Hepatocyte (in vitro differentiated cells): ENCODE measurements around the gene SYT9. TPM values are rescaled to one million over a fixed set of nuclear protein-coding genes. Genes with fewer than 3 reads are reported as not detected.

Experiments used
- DNase-seq: peaks from one replicate; pipeline ENCODE4 v3.0.0-alpha.2; 2016; ENCODE audit warnings: low spot score
- H2AFZ ChIP-seq: fragments of 200-600 bp; sonication (generic); 2 replicates; pipeline ENCODE4 v1.6.0; 2016; ENCODE audit warnings: antibody characterized with exemption, mild to moderate bottlenecking
- H3K27ac ChIP-seq: fragments of 200-600 bp; sonication (generic); 2 replicates; pipeline ENCODE4 v1.5.1; 2016; ENCODE audit warnings: mild to moderate bottlenecking
- H3K27me3 ChIP-seq: fragments of 200-600 bp; sonication (generic); 2 replicates; pipeline ENCODE4 v1.6.1; 2016
- H3K36me3 ChIP-seq: fragments of 200-600 bp; sonication (generic); replicated peaks from 2 replicates; pipeline ENCODE4 v1.5.1; 2016; ENCODE audit warnings: low read depth; ENCODE audit not compliant: insufficient read depth
- H3K4me1 ChIP-seq: fragments of 200-600 bp; sonication (generic); 2 replicates; pipeline ENCODE4 v1.5.1; 2016; ENCODE audit warnings: mild to moderate bottlenecking, moderate library complexity; ENCODE audit not compliant: insufficient read depth
- H3K4me2 ChIP-seq: fragments of 200-600 bp; sonication (generic); 2 replicates; pipeline ENCODE4 v1.6.0; 2016
- H3K4me3 ChIP-seq: fragments of 200-600 bp; sonication (generic); 2 replicates; pipeline ENCODE4 v1.5.1; 2016; ENCODE audit warnings: mild to moderate bottlenecking
- H3K79me2 ChIP-seq: fragments of 200-600 bp; sonication (generic); 2 replicates; pipeline ENCODE4 v1.6.0; 2017; ENCODE audit warnings: mild to moderate bottlenecking
- H3K9me2 ChIP-seq: fragments of 200-600 bp; sonication (generic); replicated peaks from 2 replicates; pipeline ENCODE4 v1.6.0; 2017; ENCODE audit warnings: mild to moderate bottlenecking; ENCODE audit not compliant: insufficient read depth
- H3K9me3 ChIP-seq: fragments of 200-600 bp; sonication (generic); 2 replicates; pipeline ENCODE4 v1.5.1; 2016; ENCODE audit warnings: low read depth, mild to moderate bottlenecking
- H4K20me1 ChIP-seq: fragments of 200-600 bp; sonication (generic); 2 replicates; pipeline ENCODE4 v1.6.0; 2016; ENCODE audit warnings: mild to moderate bottlenecking; ENCODE audit not compliant: insufficient read depth, poor library complexity, severe bottlenecking
- CTCF ChIP-seq: fragments of 200-600 bp; sonication (generic); IDR thresholded peaks from 2 replicates; pipeline ENCODE4 v1.5.1; 2016; ENCODE audit warnings: antibody characterized with exemption, mild to moderate bottlenecking; ENCODE audit not compliant: poor library complexity
- EZH2 ChIP-seq: fragments of 200-600 bp; sonication (generic); IDR thresholded peaks from 2 replicates; pipeline ENCODE4 v1.6.1; 2016; ENCODE audit warnings: antibody characterized with exemption, mild to moderate bottlenecking, borderline replicate concordance
- EZH2phosphoT487 ChIP-seq: fragments of 200-600 bp; sonication (generic); IDR thresholded peaks from one replicate; pipeline ENCODE4 v1.6.1; 2018; ENCODE audit warnings: antibody characterized with exemption, mild to moderate bottlenecking, low read depth, moderate library complexity; ENCODE audit not compliant: unreplicated experiment, severe bottlenecking
- WGBS: methylation state at CpG from one replicate; pipeline ENCODE4 v1.1.6; 2016; ENCODE audit warnings: low lambda C conversion rate; ENCODE audit errors: missing lambda C conversion rate; 5-methylcytosine and 5-hydroxymethylcytosine counted together
- polyA plus RNA-seq: library from polyadenylated mRNA; unstranded; fragments of >200 nt; fragmentation: Nextera tagmentation; extraction: Ambion mirVana; gene quantifications from 2 replicates; pipeline ENCODE4 v1.2.1, GENCODE V29; 2016
- total RNA-seq: library from RNA; depleted of rRNA; stranded (reverse); fragments of >200 nt; gene quantifications from 2 replicates; pipeline ENCODE4 v1.2.3, GENCODE V29; 2014

Gene SYT9
- total and polyA plus RNA-seq, 2 experiments from 2014 or later, result 0.22 to 1.3 TPM

- TF ChIP-seq EZH2 (no peak), EZH2phosphoT487 (no peak), CTCF (no peak)
- Histone ChIP-seq H3K4me1 (peaks cover 13% of the 10 kb centered on the region), H3K4me2 (no peak overlapping the region), H3K4me3 (no peak overlapping the region), H4K20me1 (no peaks in the 10 kb centered on the region), H3K36me3 (no peaks in the 10 kb centered on the region), H3K27ac (no peak overlapping the region), H3K9me2 (no peaks in the 10 kb centered on the region), H2AFZ (no peak overlapping the region), H3K9me3 (no peaks in the 10 kb centered on the region), H3K79me2 (no peaks in the 10 kb centered on the region), H3K27me3 (no peaks in the 10 kb centered on the region)
- WGBS, result 86% methylated on average over 1 of the region's 1 CpG
- DNase-seq, result no peak
Observed at GRCh38 chr11:7499081-7499480, 247.4 kb downstream of the SYT9 start.

- no peak for DNase-seq
- Histone ChIP-seq H3K9me2 (no peaks in the 10 kb centered on the region), H3K79me2 (no peaks in the 10 kb centered on the region), H3K4me2 (no peak overlapping the region), H2AFZ (no peak overlapping the region), H3K4me1 (peaks cover 7% of the 10 kb centered on the region), H4K20me1 (no peaks in the 10 kb centered on the region), H3K9me3 (no peaks in the 10 kb centered on the region), H3K36me3 (no peaks in the 10 kb centered on the region), H3K27me3 (no peaks in the 10 kb centered on the region), H3K4me3 (no peak overlapping the region), H3K27ac (no peak overlapping the region)
- WGBS, result 98% methylated on average over 3 of the region's 3 CpGs
- TF ChIP-seq EZH2 (no peak), CTCF (no peak), EZH2phosphoT487 (no peak)
Observed at GRCh38 chr11:7500251-7500650, 248.5 kb downstream of the SYT9 start.

GRCh38 chr11:7501251-7501650, 249.5 kb downstream of the SYT9 start:
- no peak overlapping the region for H3K4me2 ChIP-seq
- no peaks in the 10 kb centered on the region for H3K9me3 ChIP-seq
- H3K79me2 ChIP-seq, result no peaks in the 10 kb centered on the region
- H3K9me2 ChIP-seq, result no peaks in the 10 kb centered on the region
- no peaks in the 10 kb centered on the region for H3K36me3 ChIP-seq
- H3K4me3 ChIP-seq, result no peak overlapping the region
- TF ChIP-seq CTCF, result no peak
- no peak for TF ChIP-seq EZH2phosphoT487
- no peak for TF ChIP-seq EZH2
- peak; percentile 16 for DNase-seq
- no peaks in the 10 kb centered on the region for H3K27me3 ChIP-seq
- H3K27ac ChIP-seq, result no peak overlapping the region
- peaks cover 7% of the 10 kb centered on the region for H3K4me1 ChIP-seq
- no peak overlapping the region for H2AFZ ChIP-seq
- H4K20me1 ChIP-seq, result no peaks in the 10 kb centered on the region
- WGBS, result 66% methylated on average over 3 of the region's 3 CpGs

- Histone ChIP-seq H3K36me3 (no peaks in the 10 kb centered on the region), H3K4me1 (peaks cover 7% of the 10 kb centered on the region), H3K4me3 (no peak overlapping the region), H3K27me3 (no peaks in the 10 kb centered on the region), H3K27ac (no peak overlapping the region), H3K9me3 (no peaks in the 10 kb centered on the region), H3K4me2 (no peak overlapping the region), H4K20me1 (no peaks in the 10 kb centered on the region), H3K79me2 (no peaks in the 10 kb centered on the region), H3K9me2 (no peaks in the 10 kb centered on the region), H2AFZ (no peak overlapping the region)
- WGBS, result 84% methylated on average over 4 of the region's 4 CpGs
- TF ChIP-seq CTCF (no peak), EZH2phosphoT487 (no peak)
- no peak for DNase-seq
Observed at GRCh38 chr11:7501894-7502293, 250.2 kb downstream of the SYT9 start.
